Pancreas (tissue), 10 donors: ENCODE measurements around the gene RNF125. TPM values are rescaled to one million over a fixed set of nuclear protein-coding genes. Genes with fewer than 3 reads are reported as not detected.
A peak's percentile ranks its signal among the peaks of the same experiment; 100 is the strongest.

Experiments
- ATAC-seq, 4 donors: fragments of 200-7000 bp; cut with Tn5 transposase; one replicate each; pipeline versions ENCODE4 v1.8.0 to v1.9.1; 2020; ENCODE audit warnings: mild to moderate bottlenecking in 4 of 4, moderate library complexity in 4 of 4
- DNase-seq, 6 donors: peaks; one replicate each; pipeline ENCODE4 v3.0.0-alpha.2; 2020
- FAIRE-seq: peaks from 2 replicates; lab custom pipeline; 2012; peaks lifted over from hg19 to GRCh38; lab: Jason Lieb, UNC
- H3K27ac ChIP-seq, 4 donors: fragments of 200-600 bp; sonication (generic); 1 replicate in 3 of 4; 2 replicates in 1 of 4; pipeline versions ENCODE4 v1.5.0 to v1.8.0; 2020
- H3K27me3 ChIP-seq, 4 donors: fragments of 200-600 bp; one replicate each; pipeline ENCODE4 v1.8.0; 2021
- H3K36me3 ChIP-seq, 3 donors: fragments of 200-600 bp; sonication (generic) in 1 of 3; one replicate each; pipeline versions ENCODE4 v1.5.0 to v1.8.0; 2020 to 2021
- H3K4me1 ChIP-seq, 3 donors: fragments of 200-600 bp; one replicate each; pipeline ENCODE4 v1.8.0; 2021
- H3K4me3 ChIP-seq, 4 donors: fragments of 200-600 bp; sonication (generic) in 2 of 4; one replicate each; pipeline versions ENCODE4 v1.5.0 to v1.8.0; 2020 to 2021
- H3K9me3 ChIP-seq, 4 donors: fragments of 200-600 bp; one replicate each; pipeline ENCODE4 v1.8.0; 2021
- WGBS, 2 donors: extraction: QIAGEN DNeasy Blood & Tissue Kit; methylation state at CpG; one replicate each; pipeline ENCODE4 v1.1.7; 2013; 5-methylcytosine and 5-hydroxymethylcytosine counted together
- intact Hi-C, 3 donors: fragments of 100-400 bp; cut with DNase I; formaldehyde crosslinking; loops; one replicate each; pipeline versions ENCODE4 v1.11.1 to v1.14.2; 2022
- polyA plus RNA-seq, 2 donors: library from polyadenylated mRNA; stranded (reverse); fragments of 200-250 nt; gene quantifications; one replicate each; pipeline ENCODE4 v1.2.3, GENCODE V29; 2013
- total RNA-seq, 6 donors: library from RNA; stranded (reverse); fragmentation: NEBNext Ultra II Directional in 4 of 6; extraction: Animal tissue kit (Norgen Biotek cat#: 25700) in 4 of 6; gene quantifications; one replicate each; pipeline versions ENCODE4 v1.2.1 to v1.2.4, GENCODE V29; 2021 to 2023
- TF ChIP-seq, protein P1 (sequence below), 4 donors: fragments of 200-600 bp; sonication (generic) in 3 of 4; IDR thresholded peaks; one replicate each; pipeline versions ENCODE4 v1.5.0 to v1.8.0; 2021; ENCODE audit warnings: antibody characterized with exemption in 4 of 4
- donor health status: healthy with polysubstance abuse.
- donor health status: DM: no; HTN: no; CAD: no; lungs with moderate emphysema.
- donor health status: DM: no; HTN: no; CAD: no.
- donor health status: control.
- donor health status: control.
- donor health status: Bipolar disorder and iron deficiency.
- donor health status: DM: yes; HTN: yes; CAD: no.
- donor health status: DM: no; HTN: no; CAD: no.
- donor health status: DM: no; HTN: no; CAD: no.
- donor health status: DM: yes; HTN: yes; CAD: no.

RNF125 gene
- total RNA-seq (1 to 10 TPM; 1.6 to 3.5 (median 2.3) TPM), polyA plus RNA-seq (1 to 10 TPM in 1 of 2 donors, under 1 TPM in 1; 0.92 to 1.2 TPM)

DNA sequence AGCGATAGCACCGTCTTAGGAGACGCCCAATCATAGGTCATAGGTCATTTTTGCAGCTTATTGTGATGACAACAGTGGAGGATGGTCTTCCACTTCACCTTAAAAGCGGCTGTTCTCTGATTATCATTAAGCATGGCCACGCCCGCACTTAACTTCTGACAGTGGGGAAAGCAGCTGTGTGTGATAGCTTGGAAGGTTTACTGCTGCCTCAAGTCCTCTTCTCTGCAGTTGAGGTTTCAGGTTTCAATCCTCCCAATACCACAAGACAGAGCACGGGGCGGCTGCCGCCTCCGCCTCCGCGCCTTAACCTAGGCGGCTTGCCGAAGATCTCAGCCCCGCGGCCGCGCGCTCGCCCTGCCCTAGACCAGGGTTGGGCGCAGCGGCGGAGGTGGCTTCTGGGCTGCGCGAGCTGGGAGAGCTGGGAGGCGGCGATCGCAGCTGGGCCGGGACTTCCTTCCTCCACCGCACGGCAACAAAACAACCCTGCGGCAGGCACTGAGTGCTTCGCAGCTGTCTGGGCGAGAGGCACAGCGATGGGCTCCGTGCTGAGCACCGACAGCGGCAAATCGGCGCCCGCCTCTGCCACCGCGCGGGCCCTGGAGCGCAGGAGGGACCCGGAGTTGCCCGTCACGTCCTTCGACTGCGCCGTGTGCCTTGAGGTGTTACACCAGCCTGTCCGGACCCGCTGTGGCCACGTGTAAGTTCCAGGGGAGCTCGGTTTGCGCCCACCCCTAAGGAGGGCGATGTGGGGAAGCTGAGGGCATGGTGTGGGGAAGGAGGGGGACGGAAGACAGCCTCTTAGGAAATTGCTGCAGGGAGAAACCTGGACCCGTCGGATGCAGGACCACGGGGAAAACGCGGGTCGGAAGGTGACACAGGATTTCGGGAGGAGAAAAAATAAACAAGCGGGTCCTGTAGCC is at the start of gene RNF125:
Gene RNF125 (plus strand): TSS at position 495 of the 920 bp plus-strand sequence. CDS start 39 bp downstream, at position 534.
- Histone ChIP-seq H3K36me3 (no peaks in the 10 kb centered on the region), H3K4me1 (peaks cover 12 to 16% (median 13%) of the 10 kb centered on the region in 3 donors), H3K27ac (peak within 1 kb of the TSS; percentile 55 to 81 (median 70)), H3K9me3 (no peaks in the 10 kb centered on the region), H3K27me3 (no peaks in the 10 kb centered on the region), H3K4me3 (peak within 1 kb of the TSS; percentile 34 to 72 (median 46))
- intact Hi-C loops = no loop called here
- FAIRE-seq = no peak
- peak; percentile 70 to 90 (median 79) for DNase-seq
- peak; percentile 83 to 92 (median 88) for ATAC-seq
- 0 to 1% methylated on average over 58 to 66 of the region's 66 CpGs for WGBS, 2 donors
- TF ChIP-seq, protein P1, sequence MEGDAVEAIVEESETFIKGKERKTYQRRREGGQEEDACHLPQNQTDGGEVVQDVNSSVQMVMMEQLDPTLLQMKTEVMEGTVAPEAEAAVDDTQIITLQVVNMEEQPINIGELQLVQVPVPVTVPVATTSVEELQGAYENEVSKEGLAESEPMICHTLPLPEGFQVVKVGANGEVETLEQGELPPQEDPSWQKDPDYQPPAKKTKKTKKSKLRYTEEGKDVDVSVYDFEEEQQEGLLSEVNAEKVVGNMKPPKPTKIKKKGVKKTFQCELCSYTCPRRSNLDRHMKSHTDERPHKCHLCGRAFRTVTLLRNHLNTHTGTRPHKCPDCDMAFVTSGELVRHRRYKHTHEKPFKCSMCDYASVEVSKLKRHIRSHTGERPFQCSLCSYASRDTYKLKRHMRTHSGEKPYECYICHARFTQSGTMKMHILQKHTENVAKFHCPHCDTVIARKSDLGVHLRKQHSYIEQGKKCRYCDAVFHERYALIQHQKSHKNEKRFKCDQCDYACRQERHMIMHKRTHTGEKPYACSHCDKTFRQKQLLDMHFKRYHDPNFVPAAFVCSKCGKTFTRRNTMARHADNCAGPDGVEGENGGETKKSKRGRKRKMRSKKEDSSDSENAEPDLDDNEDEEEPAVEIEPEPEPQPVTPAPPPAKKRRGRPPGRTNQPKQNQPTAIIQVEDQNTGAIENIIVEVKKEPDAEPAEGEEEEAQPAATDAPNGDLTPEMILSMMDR (IDR thresholded peaks at IDR 0.05) = no peak

DNA sequence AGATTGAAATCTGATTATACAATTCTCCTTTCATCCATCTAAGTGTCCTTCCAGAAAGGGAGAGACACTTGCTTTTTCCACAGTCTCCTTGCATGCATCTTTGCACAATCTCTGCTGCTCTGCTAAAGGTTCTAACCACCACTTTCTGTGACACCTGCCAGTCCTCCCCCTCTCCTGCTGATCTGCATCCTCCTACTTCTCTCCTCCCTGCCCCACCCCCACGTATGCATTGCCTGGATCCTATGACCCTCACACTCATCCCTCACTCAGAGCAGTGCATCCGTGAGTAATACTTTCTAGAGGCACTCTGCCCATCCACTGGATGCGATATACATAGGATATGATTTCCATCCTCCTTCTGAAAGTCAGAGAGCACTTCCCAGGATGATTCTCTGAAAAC is 48.0 kb upstream of the RNF125 start:
- ATAC-seq = no peak
- Histone ChIP-seq H3K4me1 (no peaks in the 10 kb centered on the region), H3K36me3 (no peaks in the 10 kb centered on the region), H3K27ac (no peak overlapping the region), H3K9me3 (no peaks in the 10 kb centered on the region), H3K4me3 (no peak overlapping the region), H3K27me3 (no peaks in the 10 kb centered on the region)
- intact Hi-C loops = loop anchor here in 1 of 3 donors (10.0 kb wide), 1 partner anchor 236 kb away; no protein-coding TSS in a partner anchor
- 57 to 61% methylated on average over 3 of the region's 3 CpGs for WGBS, 2 donors
- no peak for DNase-seq
- TF ChIP-seq, protein P1 (IDR thresholded peaks at IDR 0.05) = no peak
- FAIRE-seq = no peak

DNA sequence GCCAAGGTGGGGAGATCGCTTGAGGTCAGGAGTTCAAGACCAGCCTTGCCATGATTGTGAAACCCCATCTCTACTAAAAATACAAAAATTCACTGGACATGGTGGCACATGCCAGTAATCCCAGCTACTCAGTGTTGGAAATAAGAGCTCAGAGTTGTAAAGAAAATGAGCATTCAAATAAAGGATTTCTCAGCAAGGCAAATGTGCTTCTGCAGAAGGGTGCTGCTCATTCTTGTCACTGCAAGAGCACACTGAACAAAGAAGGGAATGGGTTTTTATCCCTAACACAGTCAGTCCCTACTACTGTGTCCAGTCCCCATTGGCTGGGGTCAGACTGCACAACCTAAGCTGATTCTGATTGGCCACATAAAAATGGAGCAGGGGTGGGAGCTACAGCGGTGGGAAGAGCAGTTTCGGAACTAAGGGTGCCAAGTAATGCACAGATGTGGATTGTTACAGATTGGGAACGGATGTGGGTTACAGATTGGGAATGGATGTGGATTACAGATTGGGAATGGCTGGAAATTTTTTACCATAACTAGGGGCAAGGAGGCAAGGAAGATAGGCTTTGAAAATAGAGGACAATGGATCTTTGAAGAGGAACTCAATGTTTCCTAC is 44.6 kb upstream of the RNF125 start:
- no peaks in the 10 kb centered on the region for H3K9me3 ChIP-seq
- no peaks in the 10 kb centered on the region for H3K4me1 ChIP-seq
- H3K27ac ChIP-seq = no peak overlapping the region
- 90 to 95% methylated on average over 4 of the region's 4 CpGs for WGBS, 2 donors
- TF ChIP-seq, protein P1 (IDR thresholded peaks at IDR 0.05) = no peak
- H3K27me3 ChIP-seq = no peaks in the 10 kb centered on the region
- no peak for ATAC-seq
- FAIRE-seq = no peak
- intact Hi-C loops = loop anchor here in 1 of 3 donors (10.0 kb wide), 1 partner anchor 239 kb away; no protein-coding TSS in a partner anchor
- no peak overlapping the region for H3K4me3 ChIP-seq
- DNase-seq = no peak
- H3K36me3 ChIP-seq = no peaks in the 10 kb centered on the region

DNA sequence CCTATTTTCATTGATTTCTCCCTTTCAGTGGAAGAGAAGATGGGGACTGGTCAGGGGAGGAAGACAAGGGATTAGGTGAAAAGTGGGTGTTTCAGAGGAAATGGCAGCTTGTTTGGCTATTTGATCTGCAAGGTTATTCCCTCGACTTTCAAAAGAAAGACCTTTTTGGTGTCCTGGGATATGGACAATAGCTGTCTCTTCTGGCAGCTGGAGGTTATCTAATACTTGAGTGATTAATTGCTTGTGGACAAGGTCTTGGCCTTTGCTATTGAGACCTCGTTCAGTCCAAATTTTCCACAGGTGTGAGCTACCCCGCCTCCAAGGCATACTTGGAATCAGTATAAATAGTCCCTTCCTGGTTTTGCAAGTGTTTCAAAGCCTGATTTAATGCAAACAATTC is 42.4 kb upstream of the RNF125 start:
- TF ChIP-seq, protein P1 (IDR thresholded peaks at IDR 0.05) = no peak
- H3K27ac ChIP-seq = no peak overlapping the region
- FAIRE-seq = no peak
- DNase-seq = no peak
- H3K36me3 ChIP-seq = no peaks in the 10 kb centered on the region
- 57 to 61% methylated on average over 3 of the region's 3 CpGs for WGBS, 2 donors
- ATAC-seq = no peak
- H3K4me3 ChIP-seq = no peak overlapping the region
- no peaks in the 10 kb centered on the region for H3K27me3 ChIP-seq
- no peaks in the 10 kb centered on the region for H3K9me3 ChIP-seq
- H3K4me1 ChIP-seq = no peaks in the 10 kb centered on the region
- intact Hi-C loops = loop anchor here in 1 of 3 donors (10.0 kb wide), 1 partner anchor 241 kb away; no protein-coding TSS in a partner anchor
